ENCODE results near the gene SLC7A6. TPM values are rescaled to one million over a fixed set of nuclear protein-coding genes. Genes with fewer than 3 reads are reported as not detected.

The SLC7A6 gene
- polyA plus RNA-seq: 100 to 1,000 TPM in 1 of 3 donors, 10 to 100 TPM in 2; 17.7 to 136 (median 21.7) TPM

DNA sequence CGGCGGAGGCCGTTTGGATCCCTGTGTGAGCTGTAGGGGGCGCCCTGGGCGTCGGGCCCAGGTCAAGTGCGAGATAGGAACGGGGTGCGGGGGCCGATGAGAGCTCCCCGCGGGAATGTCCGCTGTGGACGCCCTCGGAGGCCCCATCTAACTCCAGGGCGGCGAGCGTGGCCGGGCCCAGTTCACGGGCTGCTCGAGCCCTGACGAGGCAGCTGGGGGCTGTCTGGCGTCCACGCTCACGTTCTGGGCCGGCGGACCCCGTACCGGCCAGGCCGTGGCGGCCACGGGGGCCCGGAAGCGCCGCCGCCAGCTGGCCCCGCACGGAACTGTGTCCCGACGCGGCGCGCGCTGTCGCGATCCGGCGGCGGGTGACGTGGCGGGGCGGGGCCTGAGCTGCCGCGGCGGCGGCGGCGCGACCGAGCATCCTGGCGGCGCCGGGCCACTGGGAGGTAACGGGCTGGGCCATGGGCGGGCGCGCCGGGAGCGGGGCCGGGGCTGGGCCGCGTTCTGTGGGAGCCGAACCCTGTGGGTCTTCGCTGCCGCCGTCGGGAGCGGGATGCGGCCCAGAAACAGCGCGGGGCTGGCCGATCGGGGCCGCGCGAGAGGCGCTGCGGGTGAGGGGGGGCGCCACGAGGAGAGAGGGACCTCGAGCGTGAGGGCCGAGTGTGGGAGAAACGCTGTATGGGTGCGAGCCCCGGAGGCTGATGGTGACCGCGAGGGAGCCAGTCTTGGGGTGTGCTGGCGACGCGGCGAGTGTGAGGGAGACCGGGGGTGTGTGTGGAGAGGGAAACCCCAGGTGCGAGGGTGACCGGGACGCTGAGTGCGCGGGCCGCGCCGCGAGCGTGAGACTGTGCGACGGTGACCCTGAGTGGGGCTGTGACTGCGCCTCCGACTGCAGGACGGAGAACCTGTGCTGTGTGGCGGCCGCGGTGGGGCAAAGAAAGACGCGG lies at the start of gene SLC7A6:
SLC7A6 (plus strand) TSS at position 399 of the 950 bp plus-strand sequence. CDS start 10,201 bp downstream, outside the sequence.
- 0 to 1% (median 0%) methylated on average over 94 to 121 of the region's 123 CpGs for WGBS, 3 donors
- H3K27ac ChIP-seq (ENCODE audit: low read depth, low read length): peak within 1 kb of the TSS; percentile 83

GRCh38 chr16:68214726-68215125 lies 49.6 kb upstream of the SLC7A6 start:
- WGBS, 3 donors: 61 to 84% (median 71%) methylated on average over 3 of the region's 3 CpGs
- H3K27ac ChIP-seq (ENCODE audit: low read depth, low read length): no peak overlapping the region

GRCh38 chr16:68215302-68215701 lies 49.0 kb upstream of the SLC7A6 start:
- 71 to 93% (median 89%) methylated on average over 1 of the region's 1 CpG for WGBS, 3 donors
- no peak overlapping the region for H3K27ac ChIP-seq (ENCODE audit: low read depth, low read length)

DNA sequence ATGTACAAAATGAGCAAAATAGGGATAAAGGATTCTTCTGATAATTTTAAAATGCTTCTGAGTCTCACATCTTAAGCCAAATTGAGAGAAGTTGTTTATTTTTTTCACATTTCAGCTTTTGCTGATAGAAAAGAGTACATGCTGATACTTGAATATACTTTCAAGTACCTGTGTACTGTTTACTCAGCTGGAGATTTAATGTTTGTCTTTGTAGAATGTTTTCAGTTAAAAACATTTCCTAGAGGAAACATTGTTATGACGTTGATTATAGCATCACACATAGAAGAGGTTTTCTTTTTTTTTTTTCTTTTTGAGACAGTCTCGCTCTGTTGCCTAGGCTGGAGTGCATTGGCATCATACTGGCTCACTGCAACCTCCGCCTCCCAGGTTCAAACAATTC lies 48.1 kb upstream of the SLC7A6 start:
- no peak overlapping the region for H3K27ac ChIP-seq (ENCODE audit: low read depth, low read length)
- WGBS, 3 donors: 81 to 90% (median 88%) methylated on average over 3 of the region's 3 CpGs

- no peak overlapping the region for H3K27ac ChIP-seq (ENCODE audit: low read depth, low read length)
- 72 to 93% (median 73%) methylated on average over 4 of the region's 4 CpGs for WGBS, 3 donors
Measured at GRCh38 chr16:68217506-68217905, 46.8 kb upstream of the SLC7A6 start.

GRCh38 chr16:68219725-68220351 lies 44.5 kb upstream of the SLC7A6 start:
- H3K27ac ChIP-seq (ENCODE audit: low read depth, low read length): no peak overlapping the region
- 92 to 95% (median 92%) methylated on average over 6 of the region's 6 CpGs for WGBS, 3 donors

- H3K27ac ChIP-seq (ENCODE audit: low read depth, low read length): no peak overlapping the region
- WGBS, 3 donors: 55 to 91% (median 78%) methylated on average over 1 of the region's 1 CpG
Measured at GRCh38 chr16:68223072-68223471, 41.3 kb upstream of the SLC7A6 start.

DNA sequence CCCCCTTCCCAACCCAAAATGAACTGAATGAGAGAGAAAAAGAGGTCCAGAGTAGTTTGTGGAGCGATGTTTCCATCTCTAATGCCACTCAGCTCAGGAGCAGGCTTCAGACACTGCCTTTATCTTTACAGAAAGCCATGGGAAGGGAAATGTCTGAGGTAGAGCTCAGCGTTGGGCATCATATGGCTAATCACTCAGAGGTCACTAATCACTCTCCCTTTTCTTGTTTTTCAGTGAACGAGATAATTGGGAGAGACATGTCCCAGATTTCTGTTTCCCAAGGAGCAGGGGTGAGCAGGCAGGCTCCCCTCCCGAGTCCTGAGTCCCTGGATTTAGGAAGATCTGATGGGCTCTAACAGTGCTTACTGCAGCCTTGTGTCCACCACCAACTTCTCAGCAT lies 38.2 kb upstream of the SLC7A6 start:
- no peak overlapping the region for H3K27ac ChIP-seq (ENCODE audit: low read depth, low read length)
- WGBS, 3 donors: 79 to 82% (median 81%) methylated on average over 4 of the region's 4 CpGs

DNA sequence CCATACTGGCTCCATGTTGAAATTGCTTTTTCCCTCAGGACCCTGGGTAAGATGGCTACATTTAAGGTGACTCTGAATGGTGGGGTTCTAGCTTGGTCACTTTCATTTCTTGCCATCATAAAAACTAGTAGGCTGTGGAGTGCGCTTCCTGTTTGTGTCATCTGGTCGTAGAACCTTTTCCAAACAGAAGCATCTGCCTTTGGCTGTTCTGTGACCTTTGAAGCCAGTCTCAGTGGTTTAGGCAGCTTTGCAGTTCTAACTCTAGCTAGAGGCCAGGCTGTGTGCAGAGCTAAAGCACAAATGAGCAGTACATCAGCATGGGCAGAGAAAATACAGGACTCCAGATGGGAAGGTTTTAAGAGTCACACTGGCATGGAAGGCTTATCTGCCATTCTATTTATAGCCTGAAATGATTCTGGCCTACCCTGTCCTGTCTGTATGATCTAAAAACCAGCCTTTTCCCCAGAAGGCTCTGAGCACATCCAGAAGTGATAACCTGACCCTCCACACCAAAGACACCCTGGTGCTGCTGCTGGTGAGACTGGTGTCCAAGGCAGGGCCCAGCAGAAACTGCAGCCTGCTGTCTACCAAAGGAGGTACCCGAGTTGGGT lies 37.0 kb upstream of the SLC7A6 start:
- H3K27ac ChIP-seq (ENCODE audit: low read depth, low read length): no peak overlapping the region
- 51 to 55% (median 54%) methylated on average over 3 of the region's 3 CpGs for WGBS, 3 donors

GRCh38 chr16:68227850-68228553 lies 36.3 kb upstream of the SLC7A6 start:
- WGBS, 3 donors: 37 to 54% (median 53%) methylated on average over 2 of the region's 2 CpGs
- no peak overlapping the region for H3K27ac ChIP-seq (ENCODE audit: low read depth, low read length)

- H3K27ac ChIP-seq (ENCODE audit: low read depth, low read length): no peak overlapping the region
- 64 to 89% (median 89%) methylated on average over 3 of the region's 3 CpGs for WGBS, 3 donors
Measured at GRCh38 chr16:68228652-68229051, 35.7 kb upstream of the SLC7A6 start.

DNA sequence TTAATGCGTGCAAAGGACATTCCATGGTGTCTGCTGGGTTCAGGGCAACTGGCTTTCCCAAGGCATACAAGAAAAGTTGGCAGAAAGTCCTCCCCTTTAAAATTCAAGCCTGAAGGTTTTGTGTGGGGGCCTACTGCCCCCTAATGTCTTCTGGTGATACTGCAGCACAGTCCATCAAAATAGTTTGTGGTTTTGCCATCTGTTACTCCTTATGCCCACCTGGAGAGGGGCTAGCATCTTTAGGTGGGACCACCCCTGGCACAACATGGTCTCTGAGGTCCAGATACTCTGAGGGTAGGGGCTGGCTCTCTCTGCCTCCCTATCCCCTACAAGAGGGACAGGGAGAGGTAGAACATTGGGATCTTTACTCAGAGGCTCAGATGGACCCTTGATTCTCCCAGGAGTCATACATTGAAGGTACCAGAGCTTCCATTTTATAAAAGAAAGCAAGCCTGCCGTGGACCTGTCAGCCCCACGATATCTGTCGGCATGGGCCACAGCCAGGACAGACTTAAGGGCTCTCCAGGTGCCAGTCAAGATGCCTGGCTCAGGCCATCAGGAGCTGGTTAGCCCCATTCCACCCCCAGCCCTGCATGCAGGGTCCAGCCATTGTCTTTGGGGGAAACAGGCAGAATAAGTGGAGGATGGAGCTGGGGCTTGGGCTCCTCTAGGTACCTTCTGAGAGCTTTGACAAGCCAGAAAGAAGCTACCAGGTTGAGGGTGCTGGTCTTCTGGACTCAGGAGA lies 34.7 kb upstream of the SLC7A6 start:
- 62 to 79% (median 67%) methylated on average over 4 of the region's 4 CpGs for WGBS, 3 donors
- H3K27ac ChIP-seq (ENCODE audit: low read depth, low read length): no peak overlapping the region

DNA sequence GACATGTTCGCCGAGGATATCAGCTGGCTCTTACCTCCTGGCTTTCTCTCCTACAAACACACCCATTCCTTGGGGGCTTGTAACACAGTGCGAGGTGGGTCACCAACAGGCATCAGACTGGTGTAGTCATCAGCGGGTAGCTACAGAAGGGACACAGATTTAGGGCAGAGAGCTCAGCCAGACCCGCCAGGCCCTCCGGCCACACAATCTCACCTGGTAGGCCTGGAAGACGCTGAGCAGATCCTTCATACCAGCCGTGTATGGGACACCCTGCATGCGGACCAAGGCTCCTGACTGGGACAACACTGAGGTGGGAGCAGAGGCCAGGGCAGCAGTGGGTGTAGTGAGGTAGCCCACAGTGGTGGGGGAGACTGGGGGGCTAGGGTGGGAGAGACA lies 34.2 kb upstream of the SLC7A6 start:
- no peak overlapping the region for H3K27ac ChIP-seq (ENCODE audit: low read depth, low read length)
- 85 to 95% (median 91%) methylated on average over 9 of the region's 9 CpGs for WGBS, 3 donors

DNA sequence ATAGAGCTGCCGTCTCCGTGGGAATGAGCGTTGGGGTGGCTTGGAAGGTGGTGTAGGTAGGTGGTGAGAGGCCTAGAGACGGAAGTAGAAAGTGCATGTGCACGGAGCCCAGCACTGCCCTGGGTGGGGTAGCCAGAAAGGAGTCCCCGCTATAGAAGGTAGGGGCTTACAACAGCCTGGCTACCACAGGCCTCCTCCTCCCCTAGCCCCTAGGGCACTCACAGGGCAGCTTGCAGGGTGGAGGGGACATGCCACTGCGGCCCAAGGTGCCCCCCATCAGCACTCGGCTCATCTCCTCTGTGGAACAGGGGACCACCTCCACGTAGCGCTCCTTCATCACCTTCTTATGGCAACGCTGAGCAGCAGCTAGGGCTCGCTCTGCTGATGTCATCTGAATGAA lies 33.4 kb upstream of the SLC7A6 start:
- WGBS, 3 donors: 93 to 96% (median 95%) methylated on average over 12 of the region's 12 CpGs

DNA sequence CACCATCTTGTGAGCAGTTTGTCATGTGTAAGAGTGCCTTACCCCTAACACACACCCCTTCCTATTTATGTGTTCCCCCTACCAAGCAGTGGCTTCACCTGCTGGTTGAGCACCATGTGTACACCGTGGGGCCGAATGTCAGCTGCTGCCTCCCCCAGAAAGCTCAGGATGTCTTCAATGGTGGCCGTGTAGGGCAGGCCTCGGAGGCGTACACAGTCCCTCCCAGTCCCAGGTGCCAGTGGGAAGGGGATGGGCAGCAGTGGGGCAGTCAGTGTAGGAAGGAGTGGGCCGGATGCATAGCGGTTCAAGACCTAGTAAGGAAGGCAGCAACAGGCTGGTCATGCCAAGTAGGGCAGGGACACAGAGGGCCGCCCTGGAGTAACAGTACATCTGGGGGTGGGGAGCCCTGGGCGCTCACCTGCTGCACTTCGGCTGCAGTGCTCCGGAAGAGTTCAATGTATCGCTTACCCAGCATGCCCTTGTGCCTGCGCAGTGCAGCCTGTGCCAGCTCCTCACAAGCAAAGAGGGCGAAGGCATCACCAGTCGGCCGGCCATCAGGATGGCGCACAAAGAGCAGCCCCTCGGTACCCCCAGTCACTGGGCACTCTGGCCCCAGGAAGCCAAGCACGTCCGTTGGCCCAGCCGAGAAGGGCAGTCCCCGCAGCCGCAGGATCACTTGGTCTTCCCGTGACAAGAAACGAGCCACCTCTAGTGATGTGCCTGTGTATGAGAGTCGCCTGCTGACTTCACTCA lies 32.8 kb upstream of the SLC7A6 start:
- no peak overlapping the region for H3K27ac ChIP-seq (ENCODE audit: low read depth, low read length)
- 87 to 90% (median 87%) methylated on average over 26 of the region's 26 CpGs for WGBS, 3 donors

More for the DNA sequence above, 33.4 kb upstream of the SLC7A6 start:
- H3K27ac ChIP-seq (ENCODE audit: low read depth, low read length): no peak overlapping the region

DNA sequence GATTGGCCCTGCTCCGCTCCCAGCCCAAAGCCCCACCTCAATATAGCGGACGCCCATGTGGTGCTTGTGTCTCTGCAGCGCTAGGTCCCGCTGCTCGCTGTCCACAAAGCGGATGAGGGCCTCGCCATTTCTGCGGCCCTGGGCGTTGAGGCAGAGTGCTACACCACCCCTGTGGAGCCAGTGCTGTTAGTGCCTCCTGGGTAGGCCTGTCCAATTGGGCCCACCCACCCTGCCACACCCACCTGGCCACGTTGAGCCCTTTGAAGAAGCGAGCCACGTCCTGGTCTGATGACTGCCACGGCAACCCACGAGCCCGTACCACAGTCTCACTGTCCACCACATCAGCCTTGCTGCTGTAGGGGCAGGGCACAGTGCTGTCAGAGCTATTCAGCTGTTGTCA lies 32.0 kb upstream of the SLC7A6 start:
- 77 to 86% (median 84%) methylated on average over 15 to 16 of the region's 16 CpGs for WGBS, 3 donors
- no peak overlapping the region for H3K27ac ChIP-seq (ENCODE audit: low read depth, low read length)

DNA sequence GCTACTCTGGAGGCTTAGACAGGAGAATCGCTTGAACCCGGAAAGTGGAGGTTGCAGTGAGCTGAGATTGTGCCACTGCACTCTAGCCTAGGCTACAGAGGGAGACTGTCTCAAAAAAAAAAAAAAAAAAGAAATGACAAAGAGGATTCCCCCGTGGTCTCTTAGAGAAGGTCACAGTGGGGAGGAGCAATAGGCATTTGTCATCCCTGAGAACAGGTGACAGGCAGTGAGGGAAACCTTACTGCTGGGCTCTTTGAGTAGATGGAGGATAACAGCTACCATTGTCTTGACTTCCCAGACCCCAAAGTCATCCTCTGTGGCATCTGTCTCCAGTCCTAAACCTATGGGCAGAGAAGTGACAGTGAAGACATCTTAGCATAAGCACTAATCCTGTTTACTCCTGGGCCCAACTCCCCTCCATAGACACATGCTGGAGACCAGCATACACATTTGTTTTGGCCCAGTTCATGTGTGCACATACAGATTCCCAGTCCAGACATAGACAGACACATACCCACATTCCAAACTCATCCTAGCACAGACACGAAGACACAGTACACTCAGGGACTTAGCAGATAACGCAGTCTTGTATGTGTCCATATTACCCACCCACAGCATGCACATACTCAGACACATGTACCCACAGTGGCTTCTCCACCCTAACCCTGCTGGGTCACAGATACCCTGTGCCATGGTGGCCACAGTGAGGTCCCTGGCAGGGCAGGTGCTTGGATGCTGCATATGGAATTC lies 31.1 kb upstream of the SLC7A6 start:
- WGBS, 3 donors: 70 to 77% (median 76%) methylated on average over 5 of the region's 5 CpGs

More for the DNA sequence above, 31.1 kb upstream of the SLC7A6 start:
- no peak overlapping the region for H3K27ac ChIP-seq (ENCODE audit: low read depth, low read length)
